ENCODE data around the gene FAM81A.

DNA sequence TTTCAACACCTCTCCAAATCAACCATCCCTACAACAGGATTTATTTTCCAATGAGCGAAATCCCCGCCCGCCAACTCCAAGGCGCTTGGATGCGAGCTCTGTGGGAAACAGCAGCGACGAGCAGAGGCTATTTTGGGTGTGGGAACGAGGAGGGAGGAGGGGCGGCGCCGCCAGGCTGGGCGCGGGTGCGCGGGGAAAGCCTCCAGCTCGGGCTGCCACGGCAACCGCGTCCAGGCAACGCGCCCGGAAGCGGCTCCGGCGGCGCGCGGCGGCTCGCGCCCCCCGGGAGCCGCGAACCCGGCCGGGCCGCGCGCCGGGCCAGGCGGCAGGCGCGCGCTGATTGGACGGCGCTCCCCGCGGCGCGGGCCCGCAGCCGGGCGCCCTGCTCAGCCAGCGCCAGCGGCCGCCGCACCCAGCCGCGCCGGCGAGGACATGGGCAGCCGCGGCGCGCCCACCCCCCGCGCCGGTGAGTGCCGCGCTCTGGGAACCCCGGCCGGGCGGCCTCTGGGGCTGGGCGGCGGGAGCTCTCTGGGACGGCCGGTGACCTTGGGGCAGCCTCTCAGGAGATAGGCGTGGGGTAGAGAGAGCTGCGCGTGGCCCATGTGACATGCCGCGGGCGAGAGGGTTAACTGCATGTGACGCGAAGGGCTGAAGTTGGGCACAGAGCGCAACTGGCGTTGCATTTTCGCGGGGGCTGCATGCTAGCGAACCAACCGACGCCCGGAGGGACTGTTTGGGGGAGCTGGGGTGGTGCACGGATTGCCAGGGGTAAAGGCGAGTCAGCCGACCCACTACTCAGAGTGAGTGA, at the start of gene FAM81A:
- TF ChIP-seq, protein P1, sequence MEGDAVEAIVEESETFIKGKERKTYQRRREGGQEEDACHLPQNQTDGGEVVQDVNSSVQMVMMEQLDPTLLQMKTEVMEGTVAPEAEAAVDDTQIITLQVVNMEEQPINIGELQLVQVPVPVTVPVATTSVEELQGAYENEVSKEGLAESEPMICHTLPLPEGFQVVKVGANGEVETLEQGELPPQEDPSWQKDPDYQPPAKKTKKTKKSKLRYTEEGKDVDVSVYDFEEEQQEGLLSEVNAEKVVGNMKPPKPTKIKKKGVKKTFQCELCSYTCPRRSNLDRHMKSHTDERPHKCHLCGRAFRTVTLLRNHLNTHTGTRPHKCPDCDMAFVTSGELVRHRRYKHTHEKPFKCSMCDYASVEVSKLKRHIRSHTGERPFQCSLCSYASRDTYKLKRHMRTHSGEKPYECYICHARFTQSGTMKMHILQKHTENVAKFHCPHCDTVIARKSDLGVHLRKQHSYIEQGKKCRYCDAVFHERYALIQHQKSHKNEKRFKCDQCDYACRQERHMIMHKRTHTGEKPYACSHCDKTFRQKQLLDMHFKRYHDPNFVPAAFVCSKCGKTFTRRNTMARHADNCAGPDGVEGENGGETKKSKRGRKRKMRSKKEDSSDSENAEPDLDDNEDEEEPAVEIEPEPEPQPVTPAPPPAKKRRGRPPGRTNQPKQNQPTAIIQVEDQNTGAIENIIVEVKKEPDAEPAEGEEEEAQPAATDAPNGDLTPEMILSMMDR (IDR thresholded peaks at IDR 0.05 in 8 of 11, conservative IDR thresholded peaks at IDR 0.05 in 3 of 11) = no peak
- TF ChIP-seq POLR2A (IDR thresholded peaks at IDR 0.05) = no peak
